IPS-15b (cell line): ENCODE results near the gene IMPG2.

Source experiments
- H3K27me3 ChIP-seq: one replicate; pipeline ENCODE4 v1.6.1; 2013; ENCODE audit warnings: low read length; ENCODE audit not compliant: control insufficient read depth, insufficient read depth
- H3K36me3 ChIP-seq: one replicate; pipeline ENCODE4 v1.6.1; 2013; ENCODE audit warnings: low read length; ENCODE audit not compliant: control insufficient read depth, insufficient read depth
- H3K4me1 ChIP-seq: one replicate; pipeline ENCODE4 v1.6.1; 2013; ENCODE audit warnings: mild to moderate bottlenecking, low read length; ENCODE audit not compliant: control insufficient read depth, insufficient read depth
- H3K4me3 ChIP-seq: one replicate; pipeline ENCODE4 v1.5.1; 2013; ENCODE audit warnings: low read depth, low read length
- H3K9ac ChIP-seq: one replicate; pipeline ENCODE4 v1.6.1; 2013; ENCODE audit warnings: low read depth, mild to moderate bottlenecking, low read length
- H3K9me3 ChIP-seq: one replicate; pipeline ENCODE4 v1.6.1; 2013; ENCODE audit warnings: mild to moderate bottlenecking, low read length; ENCODE audit not compliant: control insufficient read depth, insufficient read depth

Gene IMPG2

DNA sequence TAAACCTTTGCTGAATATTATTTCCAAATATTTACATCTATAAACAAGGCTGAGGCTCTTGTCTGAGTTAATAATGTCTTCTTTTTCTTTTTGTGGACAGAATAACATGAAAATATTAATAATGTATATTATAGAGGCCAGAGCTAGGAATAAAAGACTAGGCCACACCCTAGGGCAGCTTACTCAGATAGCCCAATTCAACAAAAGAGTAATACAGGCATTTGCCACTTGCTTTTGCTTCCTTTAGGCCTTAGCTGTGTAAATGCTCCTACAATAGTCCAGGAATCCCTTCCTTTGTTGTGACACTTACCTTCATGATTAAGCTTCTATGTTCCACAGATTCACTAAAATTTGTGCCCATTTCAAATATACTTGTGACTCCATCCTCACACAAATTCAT, 16.5 kb downstream of the IMPG2 start:
- H3K4me3 ChIP-seq, result no peak overlapping the region
- H3K4me1 ChIP-seq, result peaks cover 5% of the 10 kb centered on the region
- no peak overlapping the region for H3K9ac ChIP-seq
- H3K27me3 ChIP-seq, result no peaks in the 10 kb centered on the region
- H3K9me3 ChIP-seq, result no peaks in the 10 kb centered on the region
- H3K36me3 ChIP-seq, result no peaks in the 10 kb centered on the region

DNA sequence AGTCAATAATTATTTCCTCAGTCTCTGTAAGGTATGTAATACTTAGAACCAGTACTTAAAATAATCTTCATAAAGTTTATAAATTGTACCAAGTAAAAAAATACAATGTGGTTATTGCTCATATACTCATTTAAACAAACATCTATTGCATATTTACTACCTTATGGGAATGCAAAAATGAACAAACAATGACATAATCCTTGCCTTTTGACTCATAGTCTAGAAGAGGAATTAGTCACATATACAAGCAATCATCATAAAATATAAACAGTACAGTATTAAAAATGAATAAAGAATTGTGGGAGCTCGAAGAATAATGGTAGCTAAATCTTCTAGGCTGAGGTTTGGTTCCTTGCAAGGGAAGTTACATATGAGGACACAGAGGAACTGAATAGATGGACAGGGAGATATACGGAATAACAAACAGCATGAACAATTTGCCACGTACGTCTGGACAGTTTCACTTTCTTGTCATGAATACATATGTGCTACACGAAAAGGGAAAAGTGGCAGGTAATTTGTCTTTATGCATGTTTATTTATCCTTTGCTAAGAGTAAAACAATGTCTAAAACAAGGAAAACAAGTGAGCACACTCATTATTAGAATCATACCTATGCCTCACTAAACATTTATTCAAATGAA, 17.2 kb downstream of the IMPG2 start:
- H3K4me1 ChIP-seq, result peaks cover 5% of the 10 kb centered on the region
- no peaks in the 10 kb centered on the region for H3K36me3 ChIP-seq
- no peaks in the 10 kb centered on the region for H3K27me3 ChIP-seq
- no peak overlapping the region for H3K4me3 ChIP-seq
- no peak overlapping the region for H3K9ac ChIP-seq
- no peaks in the 10 kb centered on the region for H3K9me3 ChIP-seq

DNA sequence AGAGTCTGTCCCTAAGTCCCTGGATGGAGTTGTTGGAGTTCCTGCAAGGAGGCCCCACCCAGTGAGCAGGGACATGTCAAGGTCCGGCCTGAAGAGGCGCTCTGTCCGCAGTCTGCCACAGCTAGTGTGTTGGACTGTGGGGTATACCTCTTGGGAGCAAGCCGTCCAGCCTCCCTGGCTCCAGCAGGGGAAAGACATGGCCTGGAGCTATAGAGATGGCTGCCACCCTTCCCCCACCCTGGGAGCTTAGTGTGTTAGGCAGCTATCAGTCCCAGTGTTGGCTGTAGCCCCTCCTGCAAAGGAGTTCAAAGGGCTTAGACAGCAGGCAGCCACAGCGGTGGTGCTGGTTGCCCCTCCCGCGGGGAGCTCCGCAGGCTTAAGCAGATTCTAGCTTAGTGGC, 20.3 kb downstream of the IMPG2 start:
- Histone ChIP-seq H3K9me3 (no peaks in the 10 kb centered on the region), H3K27me3 (no peaks in the 10 kb centered on the region), H3K36me3 (no peaks in the 10 kb centered on the region), H3K9ac (no peak overlapping the region), H3K4me1 (peaks cover 5% of the 10 kb centered on the region), H3K4me3 (no peak overlapping the region)

DNA sequence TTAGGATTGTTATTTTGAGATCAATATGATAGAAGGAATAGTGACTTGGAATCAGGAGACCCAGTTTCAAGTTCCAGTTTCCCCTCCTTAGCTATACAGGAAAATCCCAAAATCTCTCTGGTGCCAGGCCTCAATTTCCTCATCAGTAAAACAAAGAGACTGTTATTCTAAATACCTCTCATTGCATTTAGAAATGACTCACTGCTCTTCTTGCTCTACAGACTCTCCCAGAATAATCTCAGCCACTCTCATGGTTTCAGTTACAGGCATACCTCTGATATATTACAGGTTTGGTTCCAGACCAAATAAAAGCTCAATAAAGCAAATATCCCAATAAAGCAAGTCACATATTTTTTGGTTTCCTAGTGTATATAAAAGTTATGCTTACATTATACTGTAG, 28.3 kb downstream of the IMPG2 start:
- Histone ChIP-seq H3K27me3 (no peaks in the 10 kb centered on the region), H3K4me3 (no peak overlapping the region), H3K9ac (no peak overlapping the region), H3K36me3 (no peaks in the 10 kb centered on the region), H3K4me1 (no peaks in the 10 kb centered on the region), H3K9me3 (no peaks in the 10 kb centered on the region)

DNA sequence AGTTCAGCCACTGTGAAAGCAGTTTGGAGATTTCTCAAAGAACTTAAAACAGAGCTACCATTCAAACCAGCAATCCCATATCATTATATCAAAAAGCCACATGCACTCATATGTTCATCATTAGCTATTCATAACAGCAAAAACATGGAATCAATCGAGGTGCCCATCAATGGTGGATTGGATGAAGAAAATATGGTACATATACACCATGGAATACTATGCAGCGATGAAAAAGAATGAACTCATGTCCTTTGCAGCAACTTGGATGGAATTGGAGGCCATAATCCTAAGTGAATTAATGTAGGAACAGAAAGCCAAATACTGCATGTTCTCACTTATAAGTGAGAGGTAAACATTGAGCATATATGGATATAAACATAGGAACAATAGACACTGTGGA, 32.1 kb downstream of the IMPG2 start:
- Histone ChIP-seq H3K9me3 (no peaks in the 10 kb centered on the region), H3K9ac (no peak overlapping the region), H3K27me3 (no peaks in the 10 kb centered on the region), H3K4me1 (no peaks in the 10 kb centered on the region), H3K36me3 (no peaks in the 10 kb centered on the region), H3K4me3 (no peak overlapping the region)

DNA sequence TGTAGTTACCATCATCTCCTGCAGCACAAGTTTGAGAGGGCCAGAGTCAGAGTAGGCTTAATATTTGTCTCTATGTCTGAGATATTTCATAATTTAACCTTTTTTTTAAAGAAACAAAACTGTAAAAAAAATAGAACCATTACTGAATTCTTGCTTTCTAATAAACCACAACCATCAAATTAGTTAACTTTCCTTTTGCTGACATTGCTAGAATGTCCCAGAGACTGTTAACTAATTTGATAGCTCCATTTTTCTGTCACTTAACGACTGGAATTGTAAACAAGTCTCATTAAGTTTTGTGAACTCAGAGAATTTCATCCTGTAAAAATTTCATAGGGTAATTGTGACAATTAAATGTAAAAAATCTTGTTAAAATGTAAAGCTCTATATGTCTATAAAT, 35.6 kb downstream of the IMPG2 start:
- no peaks in the 10 kb centered on the region for H3K36me3 ChIP-seq
- H3K27me3 ChIP-seq, result no peaks in the 10 kb centered on the region
- no peaks in the 10 kb centered on the region for H3K9me3 ChIP-seq
- H3K4me3 ChIP-seq, result no peak overlapping the region
- H3K4me1 ChIP-seq, result no peaks in the 10 kb centered on the region
- H3K9ac ChIP-seq, result no peak overlapping the region

DNA sequence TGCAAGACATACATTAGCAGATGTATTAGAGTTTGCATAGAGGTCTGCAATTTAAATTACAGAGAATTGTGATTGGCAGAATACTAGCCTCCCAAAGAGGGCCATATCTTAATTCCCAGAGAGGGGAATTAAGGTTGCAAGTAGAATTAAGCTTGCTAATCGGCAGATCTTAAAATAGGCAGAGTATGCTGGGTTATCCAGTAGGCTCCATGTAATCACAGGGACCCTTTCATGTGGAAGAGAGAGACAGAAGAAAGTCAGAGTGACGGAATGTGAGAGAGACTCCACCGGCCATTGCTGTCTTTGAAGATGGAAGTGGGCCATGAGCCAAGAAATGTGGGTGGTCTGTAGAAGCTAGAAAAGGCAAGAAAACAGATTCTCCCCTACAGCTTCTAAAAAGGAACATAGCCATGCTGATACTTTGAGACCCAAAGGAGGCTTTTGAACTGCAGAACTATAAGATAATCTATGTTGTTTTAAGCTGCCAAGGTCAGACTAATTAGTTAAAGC, 38.8 kb downstream of the IMPG2 start:
- Histone ChIP-seq H3K9me3 (no peaks in the 10 kb centered on the region), H3K4me3 (no peak overlapping the region), H3K36me3 (no peaks in the 10 kb centered on the region), H3K27me3 (no peaks in the 10 kb centered on the region), H3K9ac (no peak overlapping the region), H3K4me1 (no peaks in the 10 kb centered on the region)

DNA sequence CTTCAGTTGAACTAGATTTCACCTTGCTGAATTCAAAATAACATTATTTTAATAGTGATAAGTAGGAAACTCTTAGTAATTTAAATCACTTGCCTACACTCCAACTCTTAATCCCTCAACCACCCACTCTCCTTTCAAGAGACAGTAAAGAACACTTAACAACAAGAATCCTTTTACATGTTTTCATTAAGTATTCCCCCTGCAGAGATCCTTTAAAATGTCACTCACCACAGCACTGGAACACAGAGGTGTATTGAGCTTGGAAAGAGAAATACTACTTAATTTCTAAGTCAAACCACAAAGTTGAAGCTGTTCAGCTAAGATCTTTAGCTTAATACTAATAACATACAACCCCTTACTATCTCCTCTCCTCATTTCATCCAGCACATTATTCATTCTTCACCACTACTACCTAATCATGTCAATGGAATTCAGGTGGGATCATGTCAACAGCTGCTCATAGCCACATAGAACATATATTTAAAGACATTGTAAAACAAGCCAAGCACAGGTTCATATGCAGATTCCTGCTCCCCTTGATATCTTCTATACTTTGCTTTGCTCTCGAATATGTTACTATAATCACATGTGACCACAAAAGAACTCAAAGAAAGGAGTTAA, 40.5 kb downstream of the IMPG2 start:
- Histone ChIP-seq H3K27me3 (peaks cover 14% of the 10 kb centered on the region), H3K4me3 (no peak overlapping the region), H3K9me3 (no peaks in the 10 kb centered on the region), H3K9ac (no peak overlapping the region), H3K4me1 (no peaks in the 10 kb centered on the region), H3K36me3 (no peaks in the 10 kb centered on the region)

DNA sequence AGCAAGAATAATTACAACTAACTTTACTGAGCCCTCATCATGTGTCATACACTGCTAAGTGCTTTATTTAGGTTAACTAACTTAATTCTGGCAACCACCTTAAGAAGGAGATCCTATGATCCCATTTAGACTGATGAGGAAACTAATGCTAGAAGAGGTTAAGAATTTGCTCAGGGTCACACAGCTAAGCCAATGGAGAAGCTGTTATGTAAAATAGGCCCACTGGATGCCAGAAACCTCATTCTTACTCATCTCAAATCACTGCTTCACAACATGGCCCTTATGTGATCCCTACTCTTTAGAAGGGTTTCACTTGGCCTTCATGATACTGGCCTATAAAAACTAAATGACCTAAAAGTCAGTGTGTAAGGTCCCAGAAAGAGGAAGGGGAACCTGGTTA, 41.2 kb downstream of the IMPG2 start:
- Histone ChIP-seq H3K9ac (no peak overlapping the region), H3K36me3 (no peaks in the 10 kb centered on the region), H3K9me3 (no peaks in the 10 kb centered on the region), H3K27me3 (peaks cover 21% of the 10 kb centered on the region), H3K4me3 (no peak overlapping the region), H3K4me1 (no peaks in the 10 kb centered on the region)

DNA sequence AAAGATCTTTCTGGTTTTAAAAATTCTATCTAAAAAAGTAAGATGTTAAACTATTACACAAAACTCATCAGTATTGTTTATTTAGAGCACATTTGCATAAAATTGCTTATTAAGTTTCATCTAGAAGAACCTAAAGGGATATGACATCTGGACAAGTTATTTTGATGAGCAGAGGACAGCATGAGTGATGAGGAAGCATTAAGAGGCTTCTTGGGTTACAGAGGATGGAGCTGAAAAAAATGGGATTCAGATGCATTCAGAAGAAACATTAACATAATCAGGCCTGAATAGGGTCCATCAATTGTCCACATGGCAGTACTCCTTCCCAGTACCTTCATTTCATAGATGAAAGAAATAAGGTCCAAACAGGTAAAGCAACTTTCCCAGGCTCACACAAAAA, 41.6 kb downstream of the IMPG2 start:
- Histone ChIP-seq H3K27me3 (peaks cover 25% of the 10 kb centered on the region), H3K9me3 (no peaks in the 10 kb centered on the region), H3K36me3 (no peaks in the 10 kb centered on the region), H3K4me3 (no peak overlapping the region), H3K4me1 (no peaks in the 10 kb centered on the region), H3K9ac (no peak overlapping the region)

DNA sequence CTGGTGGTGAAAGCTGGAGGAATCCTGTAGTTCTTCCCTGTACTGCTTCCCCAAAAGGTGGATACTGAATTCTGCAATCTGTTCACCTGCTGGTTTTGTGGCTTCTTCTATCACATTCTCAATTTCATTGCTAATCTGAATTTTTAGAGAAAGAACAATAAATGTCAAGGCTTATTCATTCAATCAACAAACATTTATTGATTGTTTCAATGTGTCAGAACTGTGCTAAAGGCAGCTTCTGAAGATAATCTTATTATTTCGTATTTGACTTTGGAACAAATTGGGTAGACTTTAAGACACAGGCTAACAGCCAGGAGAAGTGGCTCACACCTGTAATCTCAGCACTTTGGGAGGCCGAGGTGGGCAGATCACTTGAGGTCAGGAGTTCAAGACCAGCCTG, 46.8 kb downstream of the IMPG2 start:
- peaks cover 69% of the 10 kb centered on the region for H3K27me3 ChIP-seq
- no peaks in the 10 kb centered on the region for H3K9me3 ChIP-seq
- no peak overlapping the region for H3K9ac ChIP-seq
- no peaks in the 10 kb centered on the region for H3K36me3 ChIP-seq
- H3K4me3 ChIP-seq, result no peak overlapping the region
- no peaks in the 10 kb centered on the region for H3K4me1 ChIP-seq

DNA sequence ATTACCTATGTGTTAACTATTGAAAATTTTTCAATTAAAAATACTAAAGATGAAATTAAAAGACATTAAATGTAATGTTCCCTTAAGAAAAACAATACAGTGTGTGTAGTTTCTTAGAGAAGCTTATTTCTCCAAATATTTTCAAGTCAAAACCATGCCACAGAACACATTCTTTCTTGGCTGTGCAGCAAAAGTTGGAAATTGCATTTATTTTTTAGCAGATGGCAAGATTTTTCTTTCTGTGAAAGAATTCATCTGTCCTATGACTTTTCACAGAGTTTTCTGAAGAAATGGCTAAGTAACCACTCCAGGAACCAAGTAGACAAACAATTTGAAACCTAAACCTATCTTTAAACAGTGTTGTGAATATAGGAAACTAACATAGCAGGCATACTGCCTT, 47.2 kb downstream of the IMPG2 start:
- H3K9me3 ChIP-seq, result no peaks in the 10 kb centered on the region
- no peaks in the 10 kb centered on the region for H3K4me1 ChIP-seq
- peaks cover 73% of the 10 kb centered on the region for H3K27me3 ChIP-seq
- no peaks in the 10 kb centered on the region for H3K36me3 ChIP-seq
- H3K9ac ChIP-seq, result no peak overlapping the region
- no peak overlapping the region for H3K4me3 ChIP-seq
